Activated T-helper 2 cell treated with anti-CD3 and anti-CD28 coated beads, Interferon-gamma antibody, Interleukin-2, Interleukin-4, amounts not matched to agents 10 μg/mL and 5 μg/mL and 100 μg/mL, durations not matched to agents 14 hours and 24 hours and 36 hours (primary cell): ENCODE data around the gene PLEKHD1. TPM values are rescaled to one million over a fixed set of nuclear protein-coding genes. Genes with fewer than 3 reads are reported as not detected.
A peak's percentile ranks its signal among the peaks of the same experiment; 100 is the strongest.

Source experiments
- DNase-seq: peaks from one replicate; pipeline ENCODE4 v3.0.0; 2021; ENCODE audit warnings: low spot score
- H3K27ac Mint-ChIP-seq: one replicate; pipeline ENCODE4 v1.8.0; 2021; ENCODE audit warnings: mixed read lengths
- H3K27me3 Mint-ChIP-seq: one replicate; pipeline ENCODE4 v1.8.0; 2021; ENCODE audit warnings: low read depth, mixed read lengths
- H3K36me3 Mint-ChIP-seq: one replicate; pipeline ENCODE4 v1.8.0; 2021; ENCODE audit warnings: low read depth, mixed read lengths
- H3K4me1 Mint-ChIP-seq: one replicate; pipeline ENCODE4 v1.8.0; 2021; ENCODE audit warnings: low read depth, mixed read lengths
- H3K4me3 Mint-ChIP-seq: one replicate; pipeline ENCODE4 v1.8.0; 2021; ENCODE audit warnings: low read depth, mild to moderate bottlenecking, moderate library complexity, mixed read lengths
- H3K9me3 Mint-ChIP-seq: one replicate; pipeline ENCODE4 v1.8.0; 2021; ENCODE audit warnings: mixed read lengths
- intact Hi-C: fragments of 100-400 bp; cut with micrococcal nuclease; formaldehyde crosslinking; loops from one replicate; pipeline ENCODE4 v1.15.1; 2023
- total RNA-seq: library from RNA; stranded (reverse); gene quantifications from 2 replicates; pipeline ENCODE4 v1.2.3, GENCODE V29; 2022

PLEKHD1 gene
- 0.09 TPM in 1 of 2 replicates, not detected in the other for total RNA-seq

- Mint-ChIP-seq H3K4me3 (peak within 1 kb of the TSS; percentile 1), H3K9me3 (no peaks in the 10 kb centered on the region), H3K27me3 (peaks cover 46% of the 10 kb centered on the region), H3K36me3 (no peaks in the 10 kb centered on the region), H3K27ac (no peak within 1 kb of the TSS), H3K4me1 (no peaks in the 10 kb centered on the region)
- no peak for DNase-seq
- intact Hi-C loops = no loop called here
Observed at GRCh38 chr14:69484444-69485314, at the start of gene PLEKHD1. Gene PLEKHD1, plus strand, starts transcription at chr14:69484728. Its CDS starts 238 bp downstream, at chr14:69484966.

DNA sequence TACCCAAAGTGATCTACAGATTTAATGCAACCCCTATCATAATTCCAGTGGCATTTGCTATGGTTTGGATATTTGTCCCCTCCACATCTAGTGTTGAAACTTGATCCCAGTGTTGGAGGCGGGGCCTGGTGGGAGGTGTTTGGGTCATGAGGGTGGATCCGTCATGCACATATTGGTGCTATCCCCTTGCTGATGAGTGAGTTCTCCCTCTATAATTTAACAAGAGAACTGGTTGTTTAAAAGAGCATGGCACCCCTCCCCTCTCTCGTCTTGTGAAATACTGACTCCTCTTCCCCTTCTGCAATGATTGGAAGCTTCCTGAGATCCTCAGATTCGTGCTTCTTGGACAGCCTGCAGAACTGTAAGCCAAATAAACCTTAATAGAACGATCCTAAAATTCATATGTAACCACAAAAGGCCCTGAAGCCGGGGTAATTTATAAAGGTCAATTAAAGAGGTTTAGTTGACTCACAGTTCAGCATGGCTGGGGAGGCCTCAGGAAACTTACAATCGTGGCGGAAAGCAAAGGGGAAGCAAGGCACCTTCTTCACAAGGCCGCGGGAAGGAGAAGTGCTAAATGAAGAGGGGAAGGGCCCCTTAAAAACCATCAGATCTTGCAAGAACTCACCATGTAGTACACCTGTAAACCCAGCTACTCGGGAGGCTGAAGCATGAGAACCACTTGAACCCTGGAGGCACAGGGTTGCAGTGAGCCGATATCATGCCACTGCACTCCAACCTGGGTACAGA, 44.8 kb upstream of the PLEKHD1 start:
- Mint-ChIP-seq H3K9me3 (no peaks in the 10 kb centered on the region), H3K36me3 (peaks cover 36% of the 10 kb centered on the region), H3K4me1 (peaks cover 16% of the 10 kb centered on the region), H3K27me3 (no peaks in the 10 kb centered on the region), H3K27ac (no peak overlapping the region), H3K4me3 (no peak overlapping the region)
- intact Hi-C loops = no loop called here
- no peak for DNase-seq

GRCh38 chr14:69441948-69442347, 42.6 kb upstream of the PLEKHD1 start:
- DNase-seq = no peak

GRCh38 chr14:69443296-69443805, 41.2 kb upstream of the PLEKHD1 start:
- Mint-ChIP-seq H3K4me1 (peaks cover 18% of the 10 kb centered on the region), H3K4me3 (no peak overlapping the region), H3K27ac (no peak overlapping the region), H3K27me3 (no peaks in the 10 kb centered on the region), H3K36me3 (peaks cover 52% of the 10 kb centered on the region), H3K9me3 (no peaks in the 10 kb centered on the region)
- intact Hi-C loops = no loop called here
- DNase-seq = no peak

More at GRCh38 chr14:69441948-69442347, 42.6 kb upstream of the PLEKHD1 start:
- H3K4me3 Mint-ChIP-seq = no peak overlapping the region
- H3K36me3 Mint-ChIP-seq = peaks cover 47% of the 10 kb centered on the region
- no peaks in the 10 kb centered on the region for H3K9me3 Mint-ChIP-seq
- H3K27ac Mint-ChIP-seq = no peak overlapping the region
- H3K4me1 Mint-ChIP-seq = peaks cover 18% of the 10 kb centered on the region
- intact Hi-C loops = no loop called here
- H3K27me3 Mint-ChIP-seq = no peaks in the 10 kb centered on the region

- no peaks in the 10 kb centered on the region for H3K9me3 Mint-ChIP-seq
- peaks cover 1% of the 10 kb centered on the region for H3K4me1 Mint-ChIP-seq
- no peaks in the 10 kb centered on the region for H3K27me3 Mint-ChIP-seq
- no peak for DNase-seq
- intact Hi-C loops = no loop called here
- peaks cover 27% of the 10 kb centered on the region for H3K36me3 Mint-ChIP-seq
- no peak overlapping the region for H3K27ac Mint-ChIP-seq
- no peak overlapping the region for H3K4me3 Mint-ChIP-seq
Observed at GRCh38 chr14:69449216-69449615, 35.3 kb upstream of the PLEKHD1 start.

GRCh38 chr14:69451941-69452340, 32.6 kb upstream of the PLEKHD1 start:
- no peak overlapping the region for H3K27ac Mint-ChIP-seq
- H3K4me1 Mint-ChIP-seq = no peaks in the 10 kb centered on the region
- H3K27me3 Mint-ChIP-seq = no peaks in the 10 kb centered on the region
- no peak for DNase-seq
- H3K4me3 Mint-ChIP-seq = no peak overlapping the region
- intact Hi-C loops = no loop called here
- peaks cover 26% of the 10 kb centered on the region for H3K36me3 Mint-ChIP-seq
- H3K9me3 Mint-ChIP-seq = no peaks in the 10 kb centered on the region

- intact Hi-C loops = no loop called here
- no peak overlapping the region for H3K27ac Mint-ChIP-seq
Observed at GRCh38 chr14:69458350-69458749, 26.2 kb upstream of the PLEKHD1 start.

GRCh38 chr14:69459122-69459521, 25.4 kb upstream of the PLEKHD1 start:
- no peak overlapping the region for H3K4me3 Mint-ChIP-seq
- DNase-seq = no peak
- no peaks in the 10 kb centered on the region for H3K4me1 Mint-ChIP-seq
- H3K9me3 Mint-ChIP-seq = no peaks in the 10 kb centered on the region
- H3K27me3 Mint-ChIP-seq = no peaks in the 10 kb centered on the region
- intact Hi-C loops = no loop called here
- peaks cover 32% of the 10 kb centered on the region for H3K36me3 Mint-ChIP-seq
- no peak overlapping the region for H3K27ac Mint-ChIP-seq

More at GRCh38 chr14:69458350-69458749, 26.2 kb upstream of the PLEKHD1 start:
- H3K4me1 Mint-ChIP-seq = no peaks in the 10 kb centered on the region
- peaks cover 32% of the 10 kb centered on the region for H3K36me3 Mint-ChIP-seq
- H3K4me3 Mint-ChIP-seq = no peak overlapping the region
- H3K9me3 Mint-ChIP-seq = no peaks in the 10 kb centered on the region
- no peaks in the 10 kb centered on the region for H3K27me3 Mint-ChIP-seq
- DNase-seq = no peak

DNA sequence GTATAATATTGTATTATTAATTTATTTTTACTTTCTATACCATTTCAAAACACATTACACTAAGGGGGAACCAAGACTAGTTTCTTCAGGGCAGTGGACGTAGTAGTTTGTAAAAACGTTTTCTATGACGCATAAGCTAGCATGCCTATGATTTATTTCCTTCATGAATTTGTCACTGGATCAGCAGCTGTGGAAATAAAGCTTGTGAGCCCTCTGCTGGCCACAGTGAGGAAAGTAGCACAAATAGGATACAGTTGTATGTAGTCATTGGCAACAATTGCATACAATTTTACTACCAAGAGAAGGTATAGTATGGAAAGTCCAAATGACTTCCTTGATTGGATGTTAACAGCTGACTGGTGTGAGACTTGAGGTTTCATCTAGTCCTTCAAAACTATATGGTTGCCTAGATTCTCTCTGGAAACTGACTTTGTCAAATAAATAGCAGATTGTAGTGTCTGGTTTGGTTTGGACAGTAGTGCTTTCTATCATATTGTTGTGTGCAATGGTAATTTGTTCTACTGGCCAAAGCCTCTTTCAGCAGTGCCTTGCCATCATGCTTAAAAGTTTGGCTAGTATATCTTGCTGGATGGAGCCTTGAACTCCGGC, 24.3 kb upstream of the PLEKHD1 start:
- Mint-ChIP-seq H3K4me1 (no peaks in the 10 kb centered on the region), H3K9me3 (no peaks in the 10 kb centered on the region), H3K36me3 (peaks cover 29% of the 10 kb centered on the region), H3K27ac (no peak overlapping the region), H3K4me3 (no peak overlapping the region), H3K27me3 (no peaks in the 10 kb centered on the region)
- peak; percentile 40 for DNase-seq
- intact Hi-C loops = loop anchor here (1.0 to 10.0 kb wide), 2 partner anchors 218 to 325 kb away; no protein-coding TSS in a partner anchor

DNA sequence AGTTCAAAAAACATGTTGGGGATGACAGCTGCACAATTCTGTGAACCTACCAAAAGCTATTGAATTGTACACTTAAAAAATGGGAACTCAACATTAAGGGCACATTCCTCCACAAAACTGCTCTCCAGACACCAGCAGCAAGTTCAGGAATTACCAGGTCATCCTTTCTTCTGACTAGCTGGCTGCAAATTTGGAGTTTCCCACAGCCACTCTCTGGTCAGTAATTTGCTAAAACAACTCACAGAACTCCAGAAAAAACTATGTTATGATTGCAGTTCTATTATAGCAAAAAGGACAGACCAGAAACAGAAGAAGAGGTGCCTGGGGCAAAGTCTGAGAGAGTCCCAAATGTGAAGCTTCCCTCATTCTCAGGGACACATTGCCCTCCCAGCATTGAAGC, 20.1 kb upstream of the PLEKHD1 start:
- Mint-ChIP-seq H3K4me1 (no peaks in the 10 kb centered on the region), H3K27me3 (no peaks in the 10 kb centered on the region), H3K4me3 (no peak overlapping the region), H3K9me3 (no peaks in the 10 kb centered on the region), H3K27ac (no peak overlapping the region), H3K36me3 (peaks cover 5% of the 10 kb centered on the region)
- no peak for DNase-seq
- intact Hi-C loops = loop anchor here (10.0 kb wide), 1 partner anchor 330 kb away; no protein-coding TSS in a partner anchor

DNA sequence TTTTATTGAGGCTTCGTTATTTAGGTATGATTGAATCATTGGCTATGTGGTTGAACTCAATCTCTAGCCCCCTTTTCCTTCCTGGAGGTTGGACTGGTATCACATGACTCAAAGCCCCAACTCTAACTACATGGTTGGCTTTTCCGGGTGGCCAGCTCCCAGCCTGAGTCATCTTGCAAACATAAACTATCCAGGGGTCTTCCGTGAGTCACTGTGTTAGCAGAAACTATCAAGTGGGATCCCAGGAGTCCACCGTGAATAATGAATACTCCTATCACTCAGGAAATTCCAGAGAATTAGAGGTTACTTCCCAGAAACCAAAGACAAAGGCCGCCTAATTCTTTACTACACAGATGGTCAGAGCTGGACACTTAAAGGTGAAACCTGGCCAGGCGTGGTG, 19.7 kb upstream of the PLEKHD1 start:
- Mint-ChIP-seq H3K36me3 (peaks cover 2% of the 10 kb centered on the region), H3K9me3 (no peaks in the 10 kb centered on the region), H3K27me3 (no peaks in the 10 kb centered on the region), H3K27ac (no peak overlapping the region), H3K4me1 (no peaks in the 10 kb centered on the region), H3K4me3 (no peak overlapping the region)
- intact Hi-C loops = loop anchor here (10.0 kb wide), 1 partner anchor 330 kb away; no protein-coding TSS in a partner anchor
- no peak for DNase-seq

GRCh38 chr14:69468949-69469348, 15.6 kb upstream of the PLEKHD1 start:
- Mint-ChIP-seq H3K4me3 (no peak overlapping the region), H3K9me3 (no peaks in the 10 kb centered on the region), H3K27ac (no peak overlapping the region), H3K36me3 (no peaks in the 10 kb centered on the region), H3K4me1 (no peaks in the 10 kb centered on the region), H3K27me3 (no peaks in the 10 kb centered on the region)
- intact Hi-C loops = loop anchor here (10.0 kb wide), 1 partner anchor 334 kb away; no protein-coding TSS in a partner anchor
- DNase-seq = no peak
